Esophagus (tissue), 2 donors: ENCODE data around the gene SGCD. TPM values are rescaled to one million over a fixed set of nuclear protein-coding genes. Genes with fewer than 3 reads are reported as not detected.

ENCODE experiments used
- H3K27ac ChIP-seq, 2 donors: one replicate each; pipeline ENCODE4 v1.5.1; 2013; ENCODE audit warnings: low read depth in 2 of 2, mild to moderate bottlenecking in 2 of 2, inconsistent platforms in 1 of 2, low read length in 1 of 2, moderate library complexity in 1 of 2
- H3K27me3 ChIP-seq, 2 donors: one replicate each; pipeline ENCODE4 v1.6.1; 2013; ENCODE audit warnings: low read length in 2 of 2, control low read depth in 1 of 2, mild to moderate bottlenecking in 1 of 2; ENCODE audit not compliant: insufficient read depth in 2 of 2, control insufficient read depth in 1 of 2
- H3K36me3 ChIP-seq, 2 donors: one replicate each; pipeline ENCODE4 v1.6.1; 2013; ENCODE audit warnings: low read length in 1 of 2; ENCODE audit not compliant: control insufficient read depth in 2 of 2, insufficient read depth in 2 of 2
- H3K4me1 ChIP-seq, 2 donors: one replicate each; pipeline ENCODE4 v1.6.1; 2013; ENCODE audit warnings: low read length in 1 of 2; ENCODE audit not compliant: control insufficient read depth in 2 of 2, insufficient read depth in 2 of 2
- H3K4me3 ChIP-seq, 2 donors: one replicate each; pipeline ENCODE4 v1.5.1; 2013; ENCODE audit warnings: low read length in 2 of 2, mild to moderate bottlenecking in 2 of 2, low read depth in 1 of 2, moderate library complexity in 1 of 2
- H3K9me3 ChIP-seq, 2 donors: one replicate each; pipeline ENCODE4 v1.6.1; 2013; ENCODE audit warnings: mild to moderate bottlenecking in 2 of 2, low read depth in 1 of 2, low read length in 1 of 2, moderate library complexity in 1 of 2; ENCODE audit not compliant: control insufficient read depth in 2 of 2, insufficient read depth in 1 of 2
- WGBS, 2 donors: extraction: QIAGEN DNeasy Blood & Tissue Kit; methylation state at CpG; one replicate each; pipeline ENCODE4 v1.1.7; 2013; 5-methylcytosine and 5-hydroxymethylcytosine counted together
- polyA plus RNA-seq, 2 donors: library from polyadenylated mRNA; stranded (reverse); fragments of 200-250 nt; gene quantifications; one replicate each; pipeline ENCODE4 v1.2.3, GENCODE V29; 2013
- donor health status: healthy with polysubstance abuse.
- donor health status: Bipolar disorder and iron deficiency.

SGCD gene
- polyA plus RNA-seq, 2 donors = 0.35 to 0.84 TPM

DNA sequence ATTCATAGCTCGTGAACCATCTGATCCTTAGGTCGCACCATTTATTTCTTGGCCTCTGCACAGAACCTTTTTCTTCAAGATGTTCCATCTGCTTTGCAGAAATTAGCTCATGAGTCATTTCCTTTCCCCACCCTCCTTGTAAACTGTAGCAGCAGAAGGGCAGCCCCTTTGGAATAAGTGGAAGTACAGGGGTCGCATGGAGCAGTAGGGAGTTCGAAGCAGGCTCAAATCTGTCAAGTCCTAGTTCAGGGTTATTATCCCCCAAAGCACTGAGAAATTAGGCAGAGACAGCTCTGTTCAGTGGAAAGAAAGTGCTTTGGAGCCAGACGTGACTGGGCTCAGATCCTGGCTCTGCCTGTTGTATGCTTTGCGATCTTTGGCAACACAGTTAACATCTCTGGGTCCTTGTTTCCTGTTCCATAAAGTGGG is 84.2 kb downstream of the SGCD start:
- H3K36me3 ChIP-seq = no peaks in the 10 kb centered on the region
- H3K4me1 ChIP-seq = no peaks in the 10 kb centered on the region
- 29 to 46% methylated on average over 6 of the region's 6 CpGs for WGBS, 2 donors
- peak overlapping the region; percentile 0 to 8 for H3K27ac ChIP-seq
- no peaks in the 10 kb centered on the region for H3K9me3 ChIP-seq
- no peaks in the 10 kb centered on the region for H3K27me3 ChIP-seq
- no peak overlapping the region for H3K4me3 ChIP-seq

DNA sequence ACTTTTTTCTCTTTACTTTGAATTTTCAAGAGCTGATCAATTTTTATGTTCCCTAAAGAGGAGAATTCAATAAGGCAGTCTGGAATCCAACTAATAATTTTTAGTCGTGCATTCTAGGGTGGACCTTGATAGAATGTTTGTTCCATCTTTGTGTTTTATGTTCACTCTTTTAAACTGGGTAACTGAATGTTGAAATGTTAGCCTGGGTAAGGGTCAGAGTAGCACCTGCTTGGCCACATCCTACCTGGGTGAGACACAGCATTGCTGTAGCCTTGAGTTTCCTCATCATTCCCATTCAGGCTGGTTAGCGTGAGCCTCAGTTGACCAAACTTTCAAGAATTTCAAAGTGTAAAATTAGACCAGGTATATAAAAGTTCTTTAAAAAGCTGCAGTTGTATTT is 85.0 kb downstream of the SGCD start:
- Histone ChIP-seq H3K27ac (peak overlapping the region in 1 of 2 donors; percentile 13), H3K27me3 (no peaks in the 10 kb centered on the region), H3K36me3 (no peaks in the 10 kb centered on the region), H3K4me3 (no peak overlapping the region), H3K9me3 (no peaks in the 10 kb centered on the region), H3K4me1 (no peaks in the 10 kb centered on the region)
- 70 to 76% methylated on average over 2 of the region's 2 CpGs for WGBS, 2 donors

DNA sequence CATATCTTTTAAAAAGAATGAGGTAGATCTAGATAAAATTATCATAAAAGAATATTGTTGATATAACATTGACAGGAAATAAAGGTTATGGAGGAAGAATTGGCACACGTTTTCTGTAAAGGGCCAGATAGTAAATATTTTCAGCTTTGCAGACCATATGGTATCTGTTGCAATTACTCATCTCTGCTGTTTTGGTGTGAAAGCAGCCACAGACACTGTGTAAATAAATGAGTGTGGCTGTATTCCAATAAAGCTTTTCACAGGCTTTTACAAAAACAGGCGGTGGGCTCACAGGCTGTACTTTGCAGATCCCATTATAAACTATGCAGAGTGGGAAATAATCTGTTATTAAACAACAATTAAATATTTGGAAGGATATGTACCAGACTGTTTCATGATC is 87.4 kb downstream of the SGCD start:
- Histone ChIP-seq H3K36me3 (no peaks in the 10 kb centered on the region), H3K4me1 (no peaks in the 10 kb centered on the region), H3K4me3 (no peak overlapping the region), H3K9me3 (no peaks in the 10 kb centered on the region), H3K27me3 (no peaks in the 10 kb centered on the region), H3K27ac (no peak overlapping the region)
- WGBS, 2 donors = 22 to 27% methylated on average over 2 of the region's 2 CpGs

DNA sequence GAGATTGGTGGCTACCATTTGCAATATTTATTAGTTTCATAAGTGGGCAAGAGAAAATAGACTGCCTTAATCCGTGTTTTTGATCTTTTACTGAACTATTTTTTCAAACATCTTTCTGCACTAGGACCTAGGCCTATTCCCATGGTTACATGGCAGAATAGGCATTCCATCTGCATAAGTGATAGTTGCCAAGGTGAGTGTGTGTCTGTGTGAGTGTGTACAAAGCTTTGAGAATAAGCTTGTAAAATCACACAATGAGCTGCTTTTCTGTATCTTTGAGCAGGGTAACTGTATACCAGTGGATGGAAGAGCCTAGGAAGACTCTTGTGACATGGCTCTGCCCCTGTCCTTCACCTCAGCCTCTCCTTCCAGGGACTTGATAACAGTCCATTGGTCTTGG is 92.7 kb downstream of the SGCD start:
- Histone ChIP-seq H3K27ac (no peak overlapping the region), H3K4me3 (no peak overlapping the region), H3K27me3 (no peaks in the 10 kb centered on the region), H3K36me3 (no peaks in the 10 kb centered on the region), H3K4me1 (no peaks in the 10 kb centered on the region), H3K9me3 (no peaks in the 10 kb centered on the region)
- WGBS, 2 donors = 80 to 91% methylated on average over 1 of the region's 1 CpG

DNA sequence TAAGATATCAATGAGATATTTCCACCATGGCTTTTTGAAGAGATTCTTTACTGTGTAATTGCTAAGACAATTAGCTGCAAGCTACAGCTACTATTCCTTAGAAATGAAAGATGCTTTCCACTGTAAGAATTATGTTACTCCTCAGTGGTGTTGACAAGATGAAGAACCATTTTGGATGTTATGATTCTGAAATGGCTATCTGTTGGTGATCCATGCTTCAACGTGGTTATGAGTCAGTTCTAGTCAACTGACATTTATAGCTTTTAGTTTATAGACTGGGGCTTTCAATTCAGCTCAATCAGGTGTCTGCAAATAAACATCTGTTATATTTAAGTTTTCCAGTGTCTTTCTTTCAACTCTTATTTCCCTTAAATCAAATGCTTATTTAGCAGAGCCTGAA is 93.7 kb downstream of the SGCD start:
- Histone ChIP-seq H3K27ac (no peak overlapping the region), H3K4me1 (no peaks in the 10 kb centered on the region), H3K4me3 (no peak overlapping the region), H3K27me3 (no peaks in the 10 kb centered on the region), H3K9me3 (no peaks in the 10 kb centered on the region), H3K36me3 (no peaks in the 10 kb centered on the region)
- WGBS, 2 donors = 31 to 37% methylated on average over 1 of the region's 1 CpG

DNA sequence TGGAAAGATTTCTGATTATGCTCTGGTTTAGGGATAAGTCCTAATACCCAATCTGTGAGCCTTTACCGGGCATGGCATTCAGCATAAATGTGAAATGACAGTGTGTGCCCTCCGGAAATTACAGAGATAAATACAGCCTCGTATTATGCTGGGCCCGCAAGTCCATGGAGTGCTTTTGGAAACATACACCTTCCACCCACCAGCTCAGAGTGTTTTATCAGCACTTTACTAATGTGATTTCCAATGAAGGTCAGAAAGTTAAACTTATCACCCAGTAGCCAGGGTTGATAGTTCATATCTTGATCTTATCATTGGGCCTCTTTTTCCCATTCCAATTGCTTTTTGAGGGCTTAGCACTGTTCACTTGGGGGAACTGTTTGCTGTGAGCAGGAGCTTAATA is 94.8 kb downstream of the SGCD start:
- Histone ChIP-seq H3K27ac (no peak overlapping the region), H3K4me1 (no peaks in the 10 kb centered on the region), H3K4me3 (no peak overlapping the region), H3K27me3 (no peaks in the 10 kb centered on the region), H3K36me3 (no peaks in the 10 kb centered on the region), H3K9me3 (no peaks in the 10 kb centered on the region)
- WGBS, 2 donors = 69 to 82% methylated on average over 4 of the region's 4 CpGs

DNA sequence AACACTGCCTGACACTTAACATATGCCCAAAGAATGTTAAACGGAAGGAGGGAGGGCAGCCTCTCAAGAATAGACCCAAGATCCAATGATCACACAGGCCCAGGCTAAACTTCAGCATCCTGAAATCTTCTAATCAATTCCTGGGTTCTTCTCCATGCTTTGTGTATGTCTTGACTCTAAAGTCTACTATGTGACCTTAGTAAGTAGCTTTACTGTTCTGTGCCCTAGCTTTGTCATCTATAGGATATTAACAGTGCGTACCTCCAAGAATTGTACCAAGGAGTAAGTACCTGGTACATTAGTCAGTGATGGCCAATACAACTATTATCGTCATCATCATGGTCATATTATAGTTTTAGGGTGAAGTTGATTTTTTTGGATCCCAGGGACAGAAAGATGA is 96.6 kb downstream of the SGCD start:
- Histone ChIP-seq H3K27me3 (no peaks in the 10 kb centered on the region), H3K4me3 (no peak overlapping the region), H3K36me3 (no peaks in the 10 kb centered on the region), H3K27ac (no peak overlapping the region), H3K4me1 (no peaks in the 10 kb centered on the region), H3K9me3 (no peaks in the 10 kb centered on the region)
- 62 to 64% methylated on average over 3 of the region's 3 CpGs for WGBS, 2 donors

DNA sequence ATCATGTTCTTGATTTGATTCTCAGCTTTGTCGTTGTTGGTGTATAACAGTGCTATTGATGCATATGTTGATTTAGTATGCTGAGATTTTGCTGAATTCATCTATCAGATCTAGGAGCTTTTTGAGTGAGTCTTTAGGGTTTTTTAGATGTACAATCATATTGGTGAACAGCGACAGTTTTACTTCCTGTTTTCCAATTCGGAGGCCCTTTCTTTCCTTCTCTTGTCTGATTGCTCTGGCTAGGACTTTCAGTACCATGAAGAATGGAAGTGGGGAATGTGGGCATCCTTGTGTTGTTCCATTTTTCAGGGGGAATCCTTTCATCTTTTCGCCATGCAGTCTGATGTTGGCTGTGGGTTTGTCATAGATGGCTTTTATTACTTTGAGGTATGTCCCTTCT is 100.4 kb downstream of the SGCD start:
- WGBS, 2 donors = 82 to 88% methylated on average over 4 of the region's 4 CpGs

DNA sequence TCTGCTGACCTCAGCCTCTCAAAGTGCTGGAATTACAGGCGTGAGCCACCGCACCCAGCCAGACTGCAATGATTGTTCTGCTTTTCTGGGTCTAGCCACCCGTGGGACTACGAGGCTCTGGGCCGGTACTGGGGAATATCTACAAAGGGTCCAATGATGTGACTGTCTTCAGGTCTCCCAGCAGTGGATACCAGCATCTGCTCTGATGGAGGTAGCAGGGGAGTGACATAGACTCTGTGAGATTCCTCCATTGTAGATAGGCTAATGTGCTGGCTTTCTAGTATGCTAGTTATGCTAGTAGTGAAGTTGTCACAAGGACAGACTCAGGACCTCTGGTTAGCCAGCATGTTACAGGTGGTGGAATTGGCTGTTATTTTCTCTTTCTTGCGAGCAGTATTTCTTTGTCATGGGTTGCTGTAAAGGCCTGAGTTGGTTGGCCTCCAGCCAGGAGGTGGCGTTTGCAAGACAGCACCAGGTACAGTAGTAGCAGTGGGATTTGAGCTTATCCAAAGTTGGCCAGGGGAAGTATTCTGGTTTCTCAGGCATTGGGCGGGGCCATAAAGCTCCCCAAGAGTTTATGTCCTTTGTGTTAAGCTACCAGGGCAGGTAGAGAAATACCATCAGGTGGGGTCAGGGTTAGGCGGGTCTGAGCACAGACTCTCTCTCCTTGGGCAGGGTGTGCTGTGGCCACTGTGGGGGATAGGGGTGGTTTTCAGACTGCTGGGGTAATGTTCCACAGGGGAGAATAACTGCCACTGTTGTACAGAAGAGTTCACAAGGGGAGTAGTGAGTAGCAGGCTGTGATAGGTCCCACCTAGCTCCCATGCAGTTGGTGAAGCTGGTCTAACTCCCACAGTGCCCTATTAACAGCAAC is 105.2 kb downstream of the SGCD start:
- H3K36me3 ChIP-seq = no peaks in the 10 kb centered on the region
- H3K4me1 ChIP-seq = no peaks in the 10 kb centered on the region
- H3K4me3 ChIP-seq = no peak overlapping the region
- H3K27me3 ChIP-seq = no peaks in the 10 kb centered on the region
- H3K9me3 ChIP-seq = no peaks in the 10 kb centered on the region
- WGBS, 2 donors = 88 to 91% methylated on average over 9 of the region's 9 CpGs
- no peak overlapping the region for H3K27ac ChIP-seq

More for the DNA sequence above, 100.4 kb downstream of the SGCD start:
- no peaks in the 10 kb centered on the region for H3K27me3 ChIP-seq
- H3K4me1 ChIP-seq = no peaks in the 10 kb centered on the region
- H3K36me3 ChIP-seq = no peaks in the 10 kb centered on the region
- H3K4me3 ChIP-seq = no peak overlapping the region
- no peaks in the 10 kb centered on the region for H3K9me3 ChIP-seq
- H3K27ac ChIP-seq = no peak overlapping the region

DNA sequence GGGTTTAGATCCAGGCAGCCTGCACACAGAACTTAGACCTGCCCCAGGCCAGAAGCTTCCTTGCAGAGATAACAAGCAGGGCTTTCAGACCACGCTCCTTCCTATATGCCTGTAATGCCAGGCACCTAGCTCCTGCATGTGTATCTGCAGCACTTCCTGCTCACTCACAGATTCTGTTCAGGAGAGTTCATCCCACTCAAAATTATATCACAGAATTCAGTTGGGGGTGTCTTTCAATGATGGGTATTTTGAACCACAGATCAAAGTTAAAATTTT is 105.8 kb downstream of the SGCD start:
- no peak overlapping the region for H3K4me3 ChIP-seq
- no peaks in the 10 kb centered on the region for H3K9me3 ChIP-seq
- 76 to 89% methylated on average over 1 of the region's 1 CpG for WGBS, 2 donors
- no peaks in the 10 kb centered on the region for H3K36me3 ChIP-seq
- H3K27ac ChIP-seq = no peak overlapping the region
- H3K4me1 ChIP-seq = no peaks in the 10 kb centered on the region
- H3K27me3 ChIP-seq = no peaks in the 10 kb centered on the region
